ENCODE data around the gene TSC22D4.

DNA sequence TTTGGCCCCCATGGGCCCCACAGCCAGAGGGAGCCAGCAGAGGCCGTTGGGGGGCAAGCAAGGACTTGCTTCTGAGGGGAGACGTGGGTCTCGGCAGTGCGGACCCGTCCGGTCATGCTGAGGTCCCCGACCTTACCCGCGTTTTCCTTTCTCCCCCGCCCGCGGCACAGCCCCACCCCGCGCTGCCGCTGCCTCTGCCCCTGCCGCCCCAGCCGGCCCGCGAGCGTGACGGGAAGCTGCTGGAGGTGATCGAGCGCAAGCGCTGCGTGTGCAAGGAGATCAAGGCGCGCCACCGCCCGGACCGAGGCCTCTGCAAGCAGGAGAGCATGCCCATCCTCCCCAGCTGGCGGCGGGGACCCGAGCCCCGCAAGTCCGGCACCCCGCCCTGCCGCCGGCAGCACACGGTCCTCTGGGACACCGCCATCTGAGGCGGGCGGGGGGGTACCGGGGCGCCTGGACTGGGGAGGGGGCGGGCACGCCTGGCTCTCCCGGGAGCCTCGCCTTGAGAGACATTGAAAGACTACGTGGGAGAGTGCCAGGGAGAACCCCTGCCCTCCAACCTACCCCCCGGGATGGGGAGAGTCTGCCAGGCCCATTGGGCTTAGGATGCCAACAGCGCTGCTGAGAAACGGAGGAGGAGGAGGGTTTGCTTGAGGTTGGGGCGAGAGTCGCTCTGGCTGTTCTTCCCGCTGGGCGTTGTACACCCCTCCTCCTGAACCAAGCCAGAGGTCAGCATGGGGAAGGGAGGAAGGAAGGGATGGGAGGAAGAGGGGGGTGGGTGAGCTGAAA, 14.7 kb upstream of the TSC22D4 start:
- TF ChIP-seq, protein P1, sequence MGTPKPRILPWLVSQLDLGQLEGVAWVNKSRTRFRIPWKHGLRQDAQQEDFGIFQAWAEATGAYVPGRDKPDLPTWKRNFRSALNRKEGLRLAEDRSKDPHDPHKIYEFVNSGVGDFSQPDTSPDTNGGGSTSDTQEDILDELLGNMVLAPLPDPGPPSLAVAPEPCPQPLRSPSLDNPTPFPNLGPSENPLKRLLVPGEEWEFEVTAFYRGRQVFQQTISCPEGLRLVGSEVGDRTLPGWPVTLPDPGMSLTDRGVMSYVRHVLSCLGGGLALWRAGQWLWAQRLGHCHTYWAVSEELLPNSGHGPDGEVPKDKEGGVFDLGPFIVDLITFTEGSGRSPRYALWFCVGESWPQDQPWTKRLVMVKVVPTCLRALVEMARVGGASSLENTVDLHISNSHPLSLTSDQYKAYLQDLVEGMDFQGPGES (IDR thresholded peaks at IDR 0.05; ENCODE audit: low read depth, low read length), result no peak
- TF ChIP-seq SIN3A (IDR thresholded peaks at IDR 0.05; ENCODE audit: borderline replicate concordance, low read depth, low read length) (no peak), TCF12 (IDR thresholded peaks at IDR 0.05) (no peak), EP300 (IDR thresholded peaks at IDR 0.05; ENCODE audit: borderline replicate concordance in 1 of 2, low read depth in 1 of 2, low read length in 1 of 2) (no peak), POLR2AphosphoS5 (IDR thresholded peaks at IDR 0.05; ENCODE audit: low read depth, low read length) (no peak)
- TF ChIP-seq, protein P2, sequence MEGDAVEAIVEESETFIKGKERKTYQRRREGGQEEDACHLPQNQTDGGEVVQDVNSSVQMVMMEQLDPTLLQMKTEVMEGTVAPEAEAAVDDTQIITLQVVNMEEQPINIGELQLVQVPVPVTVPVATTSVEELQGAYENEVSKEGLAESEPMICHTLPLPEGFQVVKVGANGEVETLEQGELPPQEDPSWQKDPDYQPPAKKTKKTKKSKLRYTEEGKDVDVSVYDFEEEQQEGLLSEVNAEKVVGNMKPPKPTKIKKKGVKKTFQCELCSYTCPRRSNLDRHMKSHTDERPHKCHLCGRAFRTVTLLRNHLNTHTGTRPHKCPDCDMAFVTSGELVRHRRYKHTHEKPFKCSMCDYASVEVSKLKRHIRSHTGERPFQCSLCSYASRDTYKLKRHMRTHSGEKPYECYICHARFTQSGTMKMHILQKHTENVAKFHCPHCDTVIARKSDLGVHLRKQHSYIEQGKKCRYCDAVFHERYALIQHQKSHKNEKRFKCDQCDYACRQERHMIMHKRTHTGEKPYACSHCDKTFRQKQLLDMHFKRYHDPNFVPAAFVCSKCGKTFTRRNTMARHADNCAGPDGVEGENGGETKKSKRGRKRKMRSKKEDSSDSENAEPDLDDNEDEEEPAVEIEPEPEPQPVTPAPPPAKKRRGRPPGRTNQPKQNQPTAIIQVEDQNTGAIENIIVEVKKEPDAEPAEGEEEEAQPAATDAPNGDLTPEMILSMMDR (IDR thresholded peaks at IDR 0.05), result no peak
